Embryonic facial prominence (tissue), 1 donor: Measurements from ENCODE around the gene PDAP1.
"Not testable (repeated sequence)": the region's sequence is repeated elsewhere in the genome, so short reads cannot be mapped to it uniquely, and the experiment has no call there.

ENCODE experiments used
- DNase-seq: peaks from one replicate; pipeline ENCODE4 v3.0.0-alpha.2; 2016; ENCODE audit errors: extremely low spot score

Gene PDAP1

DNA sequence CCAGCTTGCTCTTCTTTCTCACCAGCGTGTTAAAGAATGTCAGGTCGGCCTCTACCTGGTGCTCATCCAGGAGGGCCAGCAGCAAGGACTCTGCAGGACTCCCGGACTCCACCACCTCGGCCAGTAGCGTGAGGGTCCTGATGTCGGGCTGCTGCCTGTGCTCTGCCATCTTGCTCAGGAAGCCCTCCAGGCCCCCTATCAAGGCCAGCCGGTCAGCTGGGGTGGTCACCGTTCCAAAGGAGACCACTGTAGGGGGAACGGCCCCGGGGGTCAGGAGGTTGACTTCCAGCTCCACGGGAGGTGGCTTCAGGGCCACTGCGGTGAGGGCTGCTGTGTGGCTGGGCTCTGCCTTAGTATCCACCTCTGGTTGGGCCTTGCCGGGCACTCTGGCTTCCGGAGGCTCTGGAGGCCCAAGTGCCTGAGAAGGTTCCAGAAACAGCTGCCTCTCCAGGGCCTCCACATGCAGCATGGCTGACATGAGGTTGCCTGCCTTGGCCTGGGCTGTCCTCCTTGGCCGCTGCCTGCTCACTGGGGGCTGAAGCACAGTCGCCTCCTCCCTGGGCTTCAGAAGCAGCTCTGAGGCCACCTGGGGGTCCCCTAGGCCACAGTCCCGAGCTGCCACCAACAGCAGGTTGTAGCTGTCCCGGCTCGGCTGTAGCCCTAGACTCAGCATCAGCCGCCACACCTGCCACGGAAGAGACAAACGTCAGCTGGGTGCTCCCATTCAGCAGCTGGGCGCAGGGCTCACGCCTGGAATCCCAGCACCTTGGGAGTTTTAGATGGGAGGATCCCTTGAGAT lies 16.7 kb upstream of the PDAP1 start:
- no peak for DNase-seq

DNA sequence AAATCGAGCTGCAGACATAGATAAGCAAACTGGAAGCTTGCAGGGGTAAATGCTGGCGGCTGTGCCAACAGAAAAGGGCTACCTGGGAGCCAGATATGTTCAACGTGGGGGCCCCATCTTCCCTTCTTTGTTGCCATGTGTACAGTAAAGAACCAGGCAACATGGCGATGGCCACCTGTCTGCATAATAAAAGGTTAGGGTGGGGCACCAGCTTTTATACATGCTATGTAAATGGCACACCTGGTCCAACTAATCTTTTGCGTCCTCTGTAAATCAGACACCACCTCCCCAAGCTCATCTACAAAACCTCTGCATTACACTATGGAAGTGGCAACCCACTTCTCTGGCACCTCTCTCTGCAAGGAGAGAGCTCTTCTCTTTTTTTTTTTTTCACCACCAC lies 14.2 kb upstream of the PDAP1 start:
- DNase-seq: no peak

- DNase-seq: no peak
These were observed 13.8 kb upstream of the PDAP1 start for GRCh38 chr7:99422186-99422585.

DNA sequence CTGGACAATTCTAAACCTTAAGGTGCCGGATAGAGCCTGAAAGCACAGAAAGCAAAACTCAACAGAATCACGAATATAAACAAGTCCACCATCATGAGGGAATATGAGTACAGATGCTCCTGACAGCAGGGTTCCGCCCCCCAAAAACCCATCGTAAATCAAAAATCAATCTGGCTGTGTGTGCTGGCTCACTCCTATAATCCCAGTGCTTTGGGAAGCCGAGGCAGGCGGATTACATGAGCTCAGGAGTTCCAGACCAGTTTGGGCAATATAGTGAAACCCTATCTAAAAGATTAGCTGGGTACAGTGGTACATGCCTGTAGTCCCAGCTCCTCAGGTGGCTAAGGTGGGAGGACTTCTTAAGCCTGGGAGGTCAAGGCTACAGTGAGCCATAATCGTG lies 12.6 kb upstream of the PDAP1 start:
- no peak for DNase-seq

DNA sequence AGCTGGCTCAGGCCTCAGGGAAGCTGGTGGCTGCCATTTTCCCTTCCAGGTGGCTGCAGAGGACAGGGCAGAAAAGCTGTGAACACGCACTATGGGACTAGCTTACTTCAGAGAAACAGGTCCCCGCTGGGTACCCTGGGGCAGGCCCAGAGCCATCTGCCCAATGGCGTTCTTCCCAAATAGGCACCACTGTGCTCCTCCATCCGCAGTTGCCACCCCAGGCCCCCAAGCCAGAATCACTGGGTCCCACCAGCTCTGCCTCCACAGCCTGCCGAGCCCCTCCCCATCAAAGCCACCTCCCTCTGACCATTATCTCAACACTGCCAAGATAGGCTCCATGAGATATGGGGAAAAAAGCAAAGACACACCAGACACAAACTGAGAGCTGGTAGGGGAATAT lies 11.8 kb upstream of the PDAP1 start:
- DNase-seq: no peak

- DNase-seq: no peak
These were observed 11.1 kb upstream of the PDAP1 start for GRCh38 chr7:99419323-99420021.

DNA sequence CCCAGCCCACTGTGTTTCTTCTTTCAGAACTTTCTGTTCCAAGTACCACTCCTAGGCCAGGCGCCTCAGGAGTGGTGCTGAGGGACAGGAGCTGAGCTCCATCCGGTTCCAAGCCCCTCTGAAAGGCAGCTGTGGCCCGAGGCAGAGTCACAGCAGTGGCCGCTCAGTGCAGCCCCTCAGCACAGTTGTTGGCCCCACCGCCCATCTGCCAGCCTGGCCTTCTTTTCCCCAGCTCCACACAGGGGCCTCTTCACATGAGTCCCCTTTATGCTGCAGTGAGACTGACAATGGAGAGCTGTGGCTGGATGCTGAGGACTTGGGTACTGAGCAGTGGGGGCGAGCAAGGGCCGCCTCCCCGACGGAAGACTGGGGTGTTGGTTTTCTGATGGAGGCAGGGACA lies 9.9 kb upstream of the PDAP1 start:
- no peak for DNase-seq

DNA sequence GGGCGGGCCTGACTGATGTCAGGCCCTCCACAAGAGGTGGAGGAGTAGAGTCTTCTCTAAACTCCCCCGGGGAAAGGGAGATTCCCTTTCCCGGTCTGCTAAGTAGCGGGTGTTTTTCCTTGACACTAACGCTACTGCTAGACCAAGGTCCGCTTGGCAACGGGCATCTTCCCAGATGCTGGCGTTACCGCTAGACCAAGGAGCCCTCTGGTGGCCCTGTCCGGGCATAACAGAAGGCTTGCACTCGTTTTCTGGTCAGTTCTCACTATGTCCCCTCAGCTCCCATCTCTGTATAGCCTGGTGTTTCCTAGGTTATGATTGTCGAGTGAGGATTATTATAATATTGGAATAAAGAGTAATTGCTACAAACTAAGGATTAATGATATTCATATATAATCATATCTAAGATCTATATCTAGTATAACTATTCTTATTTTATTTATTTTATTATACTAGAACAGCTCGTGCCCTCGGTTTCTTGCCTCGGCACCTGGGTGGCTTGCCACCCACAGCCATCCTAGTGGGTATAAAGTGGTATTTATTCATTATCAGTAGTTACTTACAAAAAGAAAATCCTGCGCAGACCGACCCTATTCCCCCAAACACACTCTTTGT lies 7.2 kb upstream of the PDAP1 start:
- DNase-seq: not testable (repeated sequence)

DNA sequence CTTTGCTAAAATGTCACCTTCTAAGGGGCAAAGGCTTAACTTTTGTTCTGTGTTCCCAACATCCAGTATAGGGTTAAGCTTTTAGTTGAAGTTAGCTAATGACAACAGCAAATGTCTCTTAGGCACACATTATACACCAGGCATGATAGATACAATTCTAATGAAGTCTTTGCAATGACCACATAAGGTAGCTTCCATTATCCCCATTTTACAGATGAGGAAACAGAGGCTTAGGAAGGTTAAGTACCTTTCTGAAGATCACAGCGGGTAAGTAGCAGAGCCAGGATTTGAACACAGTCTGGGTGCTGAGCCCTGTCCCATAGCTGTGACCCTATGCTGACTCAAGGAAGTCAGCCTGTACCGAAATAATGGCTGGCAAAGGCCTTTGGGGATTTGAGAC lies 2.2 kb upstream of the PDAP1 start:
- no peak for DNase-seq

GRCh38 chr7:99409806-99410205 lies 1.4 kb upstream of the PDAP1 start:
- no peak for DNase-seq

DNA sequence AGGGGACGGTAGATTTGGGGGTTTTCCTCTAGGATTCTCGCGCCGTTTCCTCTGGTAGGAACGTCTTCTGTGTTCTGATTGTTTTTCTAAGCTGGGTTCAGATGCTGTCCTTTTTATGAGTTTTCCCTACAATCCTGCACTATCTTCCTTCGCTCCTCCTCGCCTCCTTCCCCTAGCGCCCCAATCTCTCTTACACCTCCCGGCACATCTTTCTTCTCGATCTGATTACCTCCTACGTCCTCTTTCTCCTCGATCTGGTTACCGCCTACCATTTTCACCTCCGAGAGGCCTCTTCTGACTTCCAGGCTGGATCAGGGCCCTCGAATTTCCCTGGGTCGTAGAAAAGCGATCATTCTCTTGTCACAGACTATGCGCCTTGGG lies 785 bp upstream of the PDAP1 start:
- no peak for DNase-seq

GRCh38 chr7:99407872-99408378 lies 472 bp downstream of the PDAP1 start:
- peak; percentile 16 for DNase-seq

DNA sequence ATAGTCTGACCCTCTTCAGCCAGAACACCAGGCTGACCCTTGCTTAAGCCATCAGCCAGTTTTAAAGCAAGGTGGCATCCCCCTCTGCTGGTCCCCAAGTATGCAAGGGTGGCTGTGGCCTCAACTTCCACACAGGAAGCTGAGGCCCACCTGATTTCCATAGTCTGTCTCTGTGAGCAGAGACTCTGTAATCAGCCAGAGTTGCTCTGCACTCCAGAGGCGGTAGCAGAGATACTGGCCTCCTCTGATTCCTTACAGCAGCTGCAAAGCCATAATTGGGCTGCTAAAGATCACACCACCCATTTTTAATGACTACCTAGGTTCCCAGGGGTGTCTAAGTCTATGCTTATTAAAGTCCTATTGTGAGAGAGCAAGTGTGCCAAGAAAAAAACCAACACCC lies 1.8 kb downstream of the PDAP1 start:
- DNase-seq: no peak

- no peak for DNase-seq
These were observed 3.4 kb downstream of the PDAP1 start for GRCh38 chr7:99404977-99405320.

- no peak for DNase-seq
These were observed 4.0 kb downstream of the PDAP1 start for GRCh38 chr7:99404235-99404976.

DNA sequence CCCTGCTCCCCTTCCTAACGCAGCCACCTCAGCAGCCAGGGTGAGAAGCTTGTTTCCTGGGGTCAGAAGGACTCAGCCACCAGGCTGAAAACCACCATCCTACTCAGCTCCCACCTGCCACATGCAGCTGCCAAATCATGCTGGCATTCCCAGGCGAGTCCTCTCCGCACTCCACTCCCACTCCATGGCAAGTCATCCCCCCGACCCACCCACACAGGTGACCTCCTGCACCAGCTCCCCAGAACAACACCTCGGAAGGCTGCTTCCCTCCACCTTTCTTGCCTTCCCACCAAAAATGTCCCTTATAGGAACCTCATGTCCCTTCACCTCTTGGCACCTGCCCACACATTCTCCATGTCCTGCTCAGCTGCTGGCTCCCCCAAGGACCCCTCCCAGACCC lies 4.6 kb downstream of the PDAP1 start:
- no peak for DNase-seq

- no peak for DNase-seq
These were observed 5.5 kb downstream of the PDAP1 start for GRCh38 chr7:99402854-99403253.

- no peak for DNase-seq
These were observed 8.8 kb downstream of the PDAP1 start for GRCh38 chr7:99399597-99399996.

GRCh38 chr7:99398891-99399445 lies 9.4 kb downstream of the PDAP1 start:
- no peak for DNase-seq

GRCh38 chr7:99397297-99397983 lies 11.0 kb downstream of the PDAP1 start:
- no peak for DNase-seq
